ENCODE results near the gene LYVE1. TPM values are rescaled to one million over a fixed set of nuclear protein-coding genes. Genes with fewer than 3 reads are reported as not detected.

LYVE1 gene
- total and polyA plus RNA-seq, 2 donors (not counting 1 experiment from before 2014, with no cell fraction given): not detected

DNA sequence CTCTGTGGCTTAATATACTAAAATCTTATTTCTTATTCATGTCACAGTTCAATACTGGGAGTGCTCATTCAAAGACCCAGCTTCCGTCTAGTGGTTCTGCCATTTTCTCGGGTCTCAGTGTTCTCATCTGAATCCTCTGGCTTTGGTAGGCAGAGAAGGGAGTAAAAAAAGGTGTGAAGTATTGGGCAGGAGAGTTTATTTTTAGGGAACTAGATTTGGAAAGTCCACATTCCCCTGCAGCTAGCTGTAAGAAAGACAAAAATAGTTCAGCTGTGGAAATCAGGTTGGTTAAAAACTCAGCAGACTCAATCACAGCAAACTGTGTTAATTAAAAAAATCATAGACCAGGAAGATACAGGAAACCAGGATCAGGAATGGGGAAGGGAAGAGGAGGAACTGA lies 4.1 kb upstream of the LYVE1 start:
- H3K9me3 ChIP-seq (ENCODE audit: control extremely low read depth in 1 of 3, control insufficient read depth in 2 of 3, insufficient read depth in 1 of 3, low read length in 2 of 3): no peaks in the 10 kb centered on the region
- CTCF ChIA-PET: interaction anchor here (1.1 kb wide), 1 partner anchor 14 kb away, joined by 3 read pairs; no protein-coding TSS in a partner anchor
- H4K20me1 ChIP-seq (ENCODE audit: control insufficient read depth, insufficient read depth, low read length, poor library complexity, severe bottlenecking): no peaks in the 10 kb centered on the region
- no peak overlapping the region for H3K4me3 Mint-ChIP-seq
- H3K27me3 ChIP-seq (replicated peaks in 1 of 4; ENCODE audit: control extremely low read depth in 1 of 4, control insufficient read depth in 3 of 4, insufficient read depth in 4 of 4, low read length in 3 of 4): no peaks in the 10 kb centered on the region
- ATAC-seq (ENCODE audit: low read depth) (no peak), DNase-seq (no peak)
- no peak overlapping the region for H3K9ac ChIP-seq (ENCODE audit: low read length)
- H3K27me3 Mint-ChIP-seq: no peaks in the 10 kb centered on the region
- POLR2A ChIA-PET: no interaction called here
- 100% methylated on average over 1 of the region's 2 CpGs for WGBS (ENCODE audit: insufficient coverage)
- no peak overlapping the region for H3K27ac ChIP-seq (ENCODE audit: low read length in 2 of 2)
- H3K4me1 ChIP-seq (ENCODE audit: control insufficient read depth in 2 of 2, insufficient read depth in 2 of 2, low read length in 2 of 2): peaks cover 15 to 33% of the 10 kb centered on the region in 2 donors
- peak overlapping the region; percentile 37 for H3K27ac Mint-ChIP-seq
- TF ChIP-seq, protein P1, sequence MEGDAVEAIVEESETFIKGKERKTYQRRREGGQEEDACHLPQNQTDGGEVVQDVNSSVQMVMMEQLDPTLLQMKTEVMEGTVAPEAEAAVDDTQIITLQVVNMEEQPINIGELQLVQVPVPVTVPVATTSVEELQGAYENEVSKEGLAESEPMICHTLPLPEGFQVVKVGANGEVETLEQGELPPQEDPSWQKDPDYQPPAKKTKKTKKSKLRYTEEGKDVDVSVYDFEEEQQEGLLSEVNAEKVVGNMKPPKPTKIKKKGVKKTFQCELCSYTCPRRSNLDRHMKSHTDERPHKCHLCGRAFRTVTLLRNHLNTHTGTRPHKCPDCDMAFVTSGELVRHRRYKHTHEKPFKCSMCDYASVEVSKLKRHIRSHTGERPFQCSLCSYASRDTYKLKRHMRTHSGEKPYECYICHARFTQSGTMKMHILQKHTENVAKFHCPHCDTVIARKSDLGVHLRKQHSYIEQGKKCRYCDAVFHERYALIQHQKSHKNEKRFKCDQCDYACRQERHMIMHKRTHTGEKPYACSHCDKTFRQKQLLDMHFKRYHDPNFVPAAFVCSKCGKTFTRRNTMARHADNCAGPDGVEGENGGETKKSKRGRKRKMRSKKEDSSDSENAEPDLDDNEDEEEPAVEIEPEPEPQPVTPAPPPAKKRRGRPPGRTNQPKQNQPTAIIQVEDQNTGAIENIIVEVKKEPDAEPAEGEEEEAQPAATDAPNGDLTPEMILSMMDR (IDR thresholded peaks at IDR 0.05): no peak
- no peak for TF ChIP-seq EZH2 (IDR thresholded peaks at IDR 0.05; ENCODE audit: borderline replicate concordance, insufficient read depth, low read depth, low read length, poor library complexity, severe bottlenecking)
- H3K79me2 ChIP-seq (ENCODE audit: control insufficient read depth, insufficient read depth, low read length): no peaks in the 10 kb centered on the region
- no peak overlapping the region for H3K4me2 ChIP-seq (replicated peaks; ENCODE audit: low read depth, low read length, poor library complexity, severe bottlenecking)
- no peak overlapping the region for H2AFZ ChIP-seq (ENCODE audit: insufficient read depth, low read depth, low read length, poor library complexity, severe bottlenecking)
- H3K36me3 ChIP-seq (replicated peaks in 1 of 2; ENCODE audit: control extremely low read depth in 1 of 2, control insufficient read depth in 1 of 2, extremely low read depth in 1 of 2, insufficient read depth in 2 of 2, low read length in 1 of 2): no peaks in the 10 kb centered on the region
- peaks cover 51% of the 10 kb centered on the region for H3K4me1 Mint-ChIP-seq
- intact Hi-C loops (cut with micrococcal nuclease): no loop called here
- no peaks in the 10 kb centered on the region for H3K9me3 Mint-ChIP-seq (ENCODE audit: insufficient read depth)
- no peak overlapping the region for H3K4me3 ChIP-seq (ENCODE audit: control extremely low read depth in 1 of 5, extremely low read depth in 1 of 5, insufficient read depth in 1 of 5, low read depth in 2 of 5, low read length in 4 of 5)

DNA sequence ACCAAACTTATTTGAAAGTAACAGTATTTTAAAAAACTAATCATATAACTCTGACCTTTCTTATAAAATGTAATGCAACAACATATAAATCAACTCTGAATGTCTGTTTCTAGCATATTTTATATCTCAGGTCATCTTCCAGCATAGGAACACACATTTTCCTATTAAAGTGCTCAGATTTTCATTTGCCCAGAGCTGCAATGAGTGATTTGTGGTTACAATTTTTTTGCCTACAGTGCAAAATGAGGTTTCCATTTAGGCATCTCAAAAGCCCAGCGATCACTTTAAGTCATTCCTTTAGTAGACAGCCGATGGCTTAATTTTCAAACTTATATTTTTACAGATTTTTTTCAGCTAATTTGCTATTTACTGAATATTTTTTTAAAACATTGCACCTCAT lies 1.0 kb downstream of the LYVE1 start:
- Histone ChIP-seq H3K9ac (ENCODE audit: low read length) (no peak overlapping the region), H3K79me2 (ENCODE audit: control insufficient read depth, insufficient read depth, low read length) (no peaks in the 10 kb centered on the region), H3K27me3 (replicated peaks in 1 of 4; ENCODE audit: control extremely low read depth in 1 of 4, control insufficient read depth in 3 of 4, insufficient read depth in 4 of 4, low read length in 3 of 4) (no peaks in the 10 kb centered on the region), H4K20me1 (ENCODE audit: control insufficient read depth, insufficient read depth, low read length, poor library complexity, severe bottlenecking) (no peaks in the 10 kb centered on the region), H3K4me1 (ENCODE audit: control insufficient read depth in 2 of 2, insufficient read depth in 2 of 2, low read length in 2 of 2) (peaks cover 19 to 43% of the 10 kb centered on the region in 2 donors), H3K36me3 (replicated peaks in 1 of 2; ENCODE audit: control extremely low read depth in 1 of 2, control insufficient read depth in 1 of 2, extremely low read depth in 1 of 2, insufficient read depth in 2 of 2, low read length in 1 of 2) (no peaks in the 10 kb centered on the region), H3K4me2 (replicated peaks; ENCODE audit: low read depth, low read length, poor library complexity, severe bottlenecking) (no peak overlapping the region), H2AFZ (ENCODE audit: insufficient read depth, low read depth, low read length, poor library complexity, severe bottlenecking) (no peak overlapping the region), H3K4me3 (ENCODE audit: control extremely low read depth in 1 of 5, extremely low read depth in 1 of 5, insufficient read depth in 1 of 5, low read depth in 2 of 5, low read length in 4 of 5) (no peak overlapping the region), H3K27ac (ENCODE audit: low read length in 2 of 2) (no peak overlapping the region), H3K9me3 (ENCODE audit: control extremely low read depth in 1 of 3, control insufficient read depth in 2 of 3, insufficient read depth in 1 of 3, low read length in 2 of 3) (no peaks in the 10 kb centered on the region)
- no peaks in the 10 kb centered on the region for H3K9me3 Mint-ChIP-seq (ENCODE audit: insufficient read depth)
- CTCF ChIA-PET: interaction anchor here (0.7 to 4.7 kb wide), 5 partner anchors 21 to 166 kb away, joined by 3 to 57 read pairs (median 6); no protein-coding TSS in a partner anchor
- intact Hi-C loops (cut with micrococcal nuclease): loop anchor here (5.0 kb wide), 1 partner anchor 35 kb away; no protein-coding TSS in a partner anchor
- WGBS (ENCODE audit: insufficient coverage): no CpG with 5 or more reads among the region's 2 CpGs
- POLR2A ChIA-PET: no interaction called here
- H3K27me3 Mint-ChIP-seq: no peaks in the 10 kb centered on the region
- TF ChIP-seq EZH2 (IDR thresholded peaks at IDR 0.05; ENCODE audit: borderline replicate concordance, insufficient read depth, low read depth, low read length, poor library complexity, severe bottlenecking): no peak
- DNase-seq: no peak
- H3K27ac Mint-ChIP-seq: no peak overlapping the region
- H3K4me1 Mint-ChIP-seq: peaks cover 60% of the 10 kb centered on the region
- no peak overlapping the region for H3K4me3 Mint-ChIP-seq
- ATAC-seq (ENCODE audit: low read depth): no peak

Measured in B cell (primary cell).